HepG2 (cell line): ENCODE results near the gene DRC3. TPM values are rescaled to one million over a fixed set of nuclear protein-coding genes. Genes with fewer than 3 reads are reported as not detected.

Source experiments
- ATAC-seq: fragments of 200-7000 bp; cut with Tn5 transposase; 3 replicates; pipeline ENCODE4 v1.9.1; 2020; ENCODE audit warnings: mild to moderate bottlenecking, moderate library complexity
- BruUV-seq: library from RNA; stranded (reverse); fragments of 400-500 nt; replicated peaks from 2 replicates; lab custom pipeline; 2021; lab: Mats Ljungman, UMichigan
- CTCF ChIA-PET: fragments of 300-600 bp; formaldehyde crosslinking; extraction: SDS; loops from one replicate; lab custom pipeline; 2021; ENCODE audit warnings: low total read pairs, inconsistent platforms, low intra/inter-chr PET ratio; lab: Yijun Ruan, JAX
- POLR2A ChIA-PET: fragments of 350-600 bp; sonication (Branson Sonifier 250); formaldehyde crosslinking; loops from one replicate; lab custom pipeline; 2020; ENCODE audit warnings: antibody characterized with exemption, inconsistent platforms; lab: Yijun Ruan, JAX
- DNase-seq: peaks from one replicate; pipeline ENCODE4 v3.0.0-alpha.2; 2015; ENCODE audit warnings: low spot score
- FAIRE-seq: peaks from 3 replicates; lab custom pipeline; 2011; peaks lifted over from hg19 to GRCh38; lab: Jason Lieb, UNC
- H2AFZ ChIP-seq: one replicate; pipeline ENCODE4 v1.6.1; 2011; ENCODE audit warnings: low read length, inconsistent platforms
- H3K27ac ChIP-seq: fragments of 300-600 bp; 3 replicates; pipeline ENCODE4 v1.8.0; 2011; ENCODE audit warnings: mixed run types, mild to moderate bottlenecking, mixed read lengths, low read length, inconsistent platforms; ENCODE audit not compliant: insufficient read depth; ENCODE audit errors: extremely low read length
- H3K27me3 ChIP-seq, 2 experiments: fragments of 200-600 bp in 1 of 2; 2 replicates in 1 of 2; 3 replicates in 1 of 2; pipeline versions ENCODE4 v1.6.0 to v1.8.0; 2011; ENCODE audit warnings: low read length in 2 of 2, mild to moderate bottlenecking in 2 of 2, moderate library complexity in 2 of 2, inconsistent platforms in 1 of 2; ENCODE audit not compliant: insufficient read depth in 2 of 2, control insufficient read depth in 1 of 2
- H3K36me3 ChIP-seq, 2 experiments: fragments of 200-600 bp in 1 of 2; replicated peaks in 1 of 2; 2 replicates in 1 of 2; 3 replicates in 1 of 2; pipeline versions ENCODE4 v1.5.1 to v1.8.0; 2011; ENCODE audit warnings: low read length in 2 of 2, inconsistent platforms in 1 of 2; ENCODE audit not compliant: insufficient read depth in 2 of 2, control insufficient read depth in 1 of 2
- H3K4me1 ChIP-seq: 2 replicates; pipeline ENCODE4 v1.5.1; 2012; ENCODE audit warnings: low read length, inconsistent platforms; ENCODE audit not compliant: insufficient read depth
- H3K4me2 ChIP-seq: 2 replicates; pipeline ENCODE4 v1.6.0; 2011; ENCODE audit warnings: low read depth, low read length, inconsistent platforms
- H3K4me3 ChIP-seq, 3 experiments: fragments of 200-600 bp in 1 of 3; sonication (generic), shearing (Covaris generic) in 1 of 3; replicated peaks in 1 of 3; 2 replicates each; pipeline ENCODE4 v1.5.1; 2011 to 2016; ENCODE audit warnings: low read length in 3 of 3, inconsistent platforms in 2 of 3, low read depth in 2 of 3, mild to moderate bottlenecking in 2 of 3, control low read depth in 1 of 3, mixed read lengths in 1 of 3; ENCODE audit not compliant: insufficient read depth in 1 of 3
- H3K79me2 ChIP-seq: one replicate; pipeline ENCODE4 v1.6.1; 2011; ENCODE audit warnings: low read length, inconsistent platforms; ENCODE audit not compliant: insufficient read depth
- H3K9ac ChIP-seq: 2 replicates; pipeline ENCODE4 v1.6.0; 2011; ENCODE audit warnings: mild to moderate bottlenecking, low read depth, low read length, inconsistent platforms; ENCODE audit not compliant: insufficient read depth
- H3K9me3 ChIP-seq: 2 replicates; pipeline ENCODE4 v1.5.1; 2012; ENCODE audit warnings: mild to moderate bottlenecking, low read length
- H4K20me1 ChIP-seq: 2 replicates; pipeline ENCODE4 v1.6.0; 2011; ENCODE audit warnings: inconsistent platforms, mild to moderate bottlenecking, low read length, moderate library complexity; ENCODE audit not compliant: insufficient read depth
- EED ChIP-seq: sonication (generic); formaldehyde crosslinking; IDR thresholded peaks from 2 replicates; pipeline ENCODE4 v1.5.0; 2020; ENCODE audit warnings: mild to moderate bottlenecking, missing genetic modification reagents
- HES4 ChIP-seq: sonication (generic); formaldehyde crosslinking; IDR thresholded peaks from 2 replicates; pipeline ENCODE4 v1.9.0; 2021; ENCODE audit warnings: mild to moderate bottlenecking, missing genetic modification reagents, borderline replicate concordance
- HOXD1 ChIP-seq: sonication (generic); formaldehyde crosslinking; IDR thresholded peaks from 2 replicates; pipeline ENCODE4 v1.5.0; 2020; ENCODE audit warnings: missing genetic modification reagents
- KDM2A ChIP-seq: sonication (generic); formaldehyde crosslinking; IDR thresholded peaks from 2 replicates; pipeline ENCODE4 v1.4.0; 2020; ENCODE audit warnings: low read depth, missing genetic modification reagents, borderline replicate concordance
- MTA3 ChIP-seq: sonication (generic); formaldehyde crosslinking; IDR thresholded peaks from 2 replicates; pipeline ENCODE4 v1.4.0; 2020; ENCODE audit warnings: missing genetic modification reagents
- PCBP2 ChIP-seq: fragments of 200-400 bp; formaldehyde crosslinking; optimal IDR thresholded peaks from 2 replicates; pipeline ENCODE3; 2018; ENCODE audit warnings: low read length, low read depth; ENCODE audit not compliant: poor library complexity, severe bottlenecking
- RFX3 ChIP-seq: IDR thresholded peaks from 2 replicates; pipeline ENCODE4 v1.6.1; 2016; ENCODE audit warnings: missing biosample characterization, missing genetic modification reagents
- SMAD9 ChIP-seq: sonication (generic); formaldehyde crosslinking; IDR thresholded peaks from 2 replicates; pipeline ENCODE4 v1.5.1; 2020; ENCODE audit warnings: mild to moderate bottlenecking, missing genetic modification reagents
- ZNF264 ChIP-seq: sonication (generic); formaldehyde crosslinking; IDR thresholded peaks from 2 replicates; pipeline ENCODE4 v1.4.0; 2020; ENCODE audit warnings: missing genetic modification reagents
- ZNF451 ChIP-seq: sonication (generic); formaldehyde crosslinking; IDR thresholded peaks from 2 replicates; pipeline ENCODE4 v1.5.0; 2020; ENCODE audit warnings: mild to moderate bottlenecking, missing genetic modification reagents
- ZNF569 ChIP-seq: sonication (generic); formaldehyde crosslinking; IDR thresholded peaks from 2 replicates; pipeline ENCODE4 v1.5.0; 2020; ENCODE audit warnings: mild to moderate bottlenecking, missing genetic modification reagents, moderate library complexity, borderline replicate concordance
- ZNF687 ChIP-seq: sonication (generic); formaldehyde crosslinking; IDR thresholded peaks from 2 replicates; pipeline ENCODE4 v1.5.1; 2020; ENCODE audit warnings: mild to moderate bottlenecking, missing genetic modification reagents, moderate library complexity
- WGBS: methylation state at CpG from one replicate; pipeline ENCODE4 v1.1.6; 2017; ENCODE audit warnings: low lambda C conversion rate; 5-methylcytosine and 5-hydroxymethylcytosine counted together
- in situ Hi-C: cut with HindIII; loops from 2 replicates; pipeline ENCODE4 v1.10.0; 2017; ENCODE audit warnings: low pct_unique_long_range_greater_than_20kb; ENCODE audit not compliant: extremely low pct_ligation_motif_present
- intact Hi-C: fragments of 100-400 bp; cut with micrococcal nuclease; formaldehyde crosslinking; loops from one replicate; pipeline ENCODE4 v1.10.0; 2022; ENCODE audit not compliant: unreplicated experiment
- polyA plus RNA-seq, 8 experiments: library from polyadenylated mRNA; depleted of rRNA in 3 of 8; stranded (reverse) in 7 of 8; unstranded in 1 of 8; fragments of >200 nt; fragmentation: Illumina TruSeq in 4 of 8; extraction: Trizol in 4 of 8; gene quantifications; 2 replicates each; pipeline versions ENCODE4 v1.2.1 to v1.2.3, GENCODE V29; 2011 to 2016; ENCODE audit warnings: low read depth in 4 of 8, missing spikeins in 1 of 8, mixed read lengths in 1 of 8; ENCODE audit not compliant: insufficient read depth in 1 of 8
- total RNA-seq, 5 experiments: library from RNA; depleted of rRNA; stranded (reverse); fragments of >200 nt; fragmentation: Illumina TruSeq; extraction: Trizol; gene quantifications; 2 replicates each; pipeline ENCODE4 v1.2.3, GENCODE V29; 2016; ENCODE audit warnings: low read depth in 1 of 5
- TF ChIP-seq, protein P1 (sequence below): sonication (generic); formaldehyde crosslinking; IDR thresholded peaks from 2 replicates; pipeline ENCODE4 v1.4.0; 2020; ENCODE audit warnings: mild to moderate bottlenecking, missing genetic modification reagents
- TF ChIP-seq, protein P2 (sequence below): sonication (generic); formaldehyde crosslinking; IDR thresholded peaks from 2 replicates; pipeline ENCODE4 v1.4.0; 2020; ENCODE audit warnings: missing genetic modification reagents
- TF ChIP-seq, protein P3 (sequence below): IDR thresholded peaks from 2 replicates; pipeline ENCODE4 v1.6.1; 2016; ENCODE audit warnings: low read depth, borderline replicate concordance
- TF ChIP-seq, protein P4 (sequence below): sonication (generic); formaldehyde crosslinking; IDR thresholded peaks from 2 replicates; pipeline ENCODE4 v1.4.0; 2020; ENCODE audit warnings: missing genetic modification reagents

The DRC3 gene
- total and polyA plus RNA-seq, 2 of the 13 experiments (the other 11 are each of a cell fraction or from before 2014, with no cell fraction given): 0.53 to 0.87 TPM

- intact Hi-C loops: no loop called here
- TF ChIP-seq ZNF264 (CRISPR knock-in tag) (no peak), RFX3 (CRISPR knock-in tag) (no peak), ZNF451 (CRISPR knock-in tag) (no peak), SMAD9 (no peak), EED (CRISPR knock-in tag) (no peak), HES4 (CRISPR knock-in tag) (no peak), MTA3 (CRISPR knock-in tag) (no peak), PCBP2 (no peak), ZNF687 (CRISPR knock-in tag) (no peak), HOXD1 (CRISPR knock-in tag) (no peak), KDM2A (CRISPR knock-in tag) (no peak), ZNF569 (CRISPR knock-in tag) (no peak)
- TF ChIP-seq, protein P1, sequence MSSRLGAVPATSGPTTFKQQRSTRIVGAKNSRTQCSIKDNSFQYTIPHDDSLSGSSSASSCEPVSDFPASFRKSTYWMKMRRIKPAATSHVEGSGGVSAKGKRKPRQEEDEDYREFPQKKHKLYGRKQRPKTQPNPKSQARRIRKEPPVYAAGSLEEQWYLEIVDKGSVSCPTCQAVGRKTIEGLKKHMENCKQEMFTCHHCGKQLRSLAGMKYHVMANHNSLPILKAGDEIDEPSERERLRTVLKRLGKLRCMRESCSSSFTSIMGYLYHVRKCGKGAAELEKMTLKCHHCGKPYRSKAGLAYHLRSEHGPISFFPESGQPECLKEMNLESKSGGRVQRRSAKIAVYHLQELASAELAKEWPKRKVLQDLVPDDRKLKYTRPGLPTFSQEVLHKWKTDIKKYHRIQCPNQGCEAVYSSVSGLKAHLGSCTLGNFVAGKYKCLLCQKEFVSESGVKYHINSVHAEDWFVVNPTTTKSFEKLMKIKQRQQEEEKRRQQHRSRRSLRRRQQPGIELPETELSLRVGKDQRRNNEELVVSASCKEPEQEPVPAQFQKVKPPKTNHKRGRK (CRISPR knock-in tag): no peak
- TF ChIP-seq, protein P2, sequence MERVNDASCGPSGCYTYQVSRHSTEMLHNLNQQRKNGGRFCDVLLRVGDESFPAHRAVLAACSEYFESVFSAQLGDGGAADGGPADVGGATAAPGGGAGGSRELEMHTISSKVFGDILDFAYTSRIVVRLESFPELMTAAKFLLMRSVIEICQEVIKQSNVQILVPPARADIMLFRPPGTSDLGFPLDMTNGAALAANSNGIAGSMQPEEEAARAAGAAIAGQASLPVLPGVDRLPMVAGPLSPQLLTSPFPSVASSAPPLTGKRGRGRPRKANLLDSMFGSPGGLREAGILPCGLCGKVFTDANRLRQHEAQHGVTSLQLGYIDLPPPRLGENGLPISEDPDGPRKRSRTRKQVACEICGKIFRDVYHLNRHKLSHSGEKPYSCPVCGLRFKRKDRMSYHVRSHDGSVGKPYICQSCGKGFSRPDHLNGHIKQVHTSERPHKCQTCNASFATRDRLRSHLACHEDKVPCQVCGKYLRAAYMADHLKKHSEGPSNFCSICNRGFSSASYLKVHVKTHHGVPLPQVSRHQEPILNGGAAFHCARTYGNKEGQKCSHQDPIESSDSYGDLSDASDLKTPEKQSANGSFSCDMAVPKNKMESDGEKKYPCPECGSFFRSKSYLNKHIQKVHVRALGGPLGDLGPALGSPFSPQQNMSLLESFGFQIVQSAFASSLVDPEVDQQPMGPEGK: no peak
- TF ChIP-seq, protein P3, sequence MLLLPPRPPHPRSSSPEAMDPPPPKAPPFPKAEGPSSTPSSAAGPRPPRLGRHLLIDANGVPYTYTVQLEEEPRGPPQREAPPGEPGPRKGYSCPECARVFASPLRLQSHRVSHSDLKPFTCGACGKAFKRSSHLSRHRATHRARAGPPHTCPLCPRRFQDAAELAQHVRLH (CRISPR knock-in tag): no peak
- TF ChIP-seq, protein P4, sequence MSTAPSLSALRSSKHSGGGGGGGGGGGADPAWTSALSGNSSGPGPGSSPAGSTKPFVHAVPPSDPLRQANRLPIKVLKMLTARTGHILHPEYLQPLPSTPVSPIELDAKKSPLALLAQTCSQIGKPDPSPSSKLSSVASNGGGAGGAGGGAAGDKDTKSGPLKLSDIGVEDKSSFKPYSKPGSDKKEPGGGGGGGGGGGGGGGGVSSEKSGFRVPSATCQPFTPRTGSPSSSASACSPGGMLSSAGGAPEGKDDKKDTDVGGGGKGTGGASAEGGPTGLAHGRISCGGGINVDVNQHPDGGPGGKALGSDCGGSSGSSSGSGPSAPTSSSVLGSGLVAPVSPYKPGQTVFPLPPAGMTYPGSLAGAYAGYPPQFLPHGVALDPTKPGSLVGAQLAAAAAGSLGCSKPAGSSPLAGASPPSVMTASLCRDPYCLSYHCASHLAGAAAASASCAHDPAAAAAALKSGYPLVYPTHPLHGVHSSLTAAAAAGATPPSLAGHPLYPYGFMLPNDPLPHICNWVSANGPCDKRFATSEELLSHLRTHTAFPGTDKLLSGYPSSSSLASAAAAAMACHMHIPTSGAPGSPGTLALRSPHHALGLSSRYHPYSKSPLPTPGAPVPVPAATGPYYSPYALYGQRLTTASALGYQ (CRISPR knock-in tag): no peak
Measured at GRCh38 chr17:18021372-18021771, 48.7 kb downstream of the DRC3 start.

More at GRCh38 chr17:18021372-18021771, 48.7 kb downstream of the DRC3 start:
- ChIA-PET POLR2A (no interaction called here), CTCF (no interaction called here)
- DNase-seq: no peak
- Histone ChIP-seq H3K4me2 (no peak overlapping the region), H4K20me1 (no peaks in the 10 kb centered on the region), H3K79me2 (no peaks in the 10 kb centered on the region), H3K36me3 (peaks cover 10 to 11% of the 10 kb centered on the region in 2 experiments; a peak in 4 of 5 replicates), H3K4me3 (no peak overlapping the region), H3K27me3 (no peaks in the 10 kb centered on the region), H2AFZ (no peak overlapping the region), H3K27ac (no peak overlapping the region), H3K9me3 (no peaks in the 10 kb centered on the region), H3K4me1 (peaks cover 30% of the 10 kb centered on the region), H3K9ac (no peak overlapping the region)
- WGBS: 93% methylated on average over 5 of the region's 5 CpGs
- BruUV-seq: no TSS peak
- no peak for FAIRE-seq
- in situ Hi-C loops: loop anchor here (25.0 kb wide), 1 partner anchor 91 kb away; the partner anchor contains the start of gene MYO15A
- no peak for ATAC-seq
